Measurements from ENCODE around the gene ASB10. TPM values are rescaled to one million over a fixed set of nuclear protein-coding genes. Genes with fewer than 3 reads are reported as not detected.

Gene ASB10
- total and polyA plus RNA-seq, 2 of the 8 experiments (the other 6 are each of a cell fraction or from before 2014, with no cell fraction given), result not detected

DNA sequence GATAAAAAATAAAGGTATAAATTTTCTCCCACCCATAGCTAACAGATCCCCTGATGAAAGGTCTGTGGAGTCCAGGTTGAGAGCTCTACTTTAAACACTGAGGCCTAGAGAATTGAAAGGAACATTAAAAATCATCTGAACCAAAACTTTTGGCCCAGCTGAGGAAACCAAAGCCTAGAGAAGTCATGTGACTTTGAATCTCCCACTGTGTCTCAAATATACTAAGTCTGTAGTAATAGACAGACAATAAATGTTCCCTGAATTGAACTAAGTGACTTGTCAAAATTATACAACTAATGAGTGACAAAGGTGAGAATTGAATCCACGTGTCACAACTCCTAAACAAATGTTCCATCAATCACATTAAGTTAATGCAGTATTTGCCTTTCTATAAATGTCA lies 25.3 kb downstream of the ASB10 start:
- POLR2A ChIA-PET (ENCODE audit: partially characterized antibody), result interaction anchor here (1.3 kb wide), 1 partner anchor 49 kb away, joined by 3 read pairs; the partner anchor contains the start of gene H2BK1
- H4K8ac ChIP-seq (ENCODE audit: extremely low read depth, insufficient read depth, low read length), result no peak overlapping the region
- WGBS, 2 experiments (ENCODE audit: extremely low coverage in 1 of 2, insufficient coverage in 1 of 2, insufficient read length in 1 of 2, insufficient replicate concordance in 2 of 2, low coverage in 1 of 2, low lambda C conversion rate in 2 of 2, missing lambda C conversion rate in 1 of 2), result 89% methylated on average over 1 of the region's 1 CpG; no CpG with 5 or more reads in 1 of the 2 experiments
- H3K14ac ChIP-seq (ENCODE audit: insufficient read length), result no peak overlapping the region
- H3K4me1 ChIP-seq (replicated peaks in 1 of 4; ENCODE audit: control insufficient read depth in 3 of 4, insufficient read depth in 4 of 4, low read length in 3 of 4), result peaks cover 0 to 3% (median under 1%) of the 10 kb centered on the region in 4 experiments; a peak in 2 of 7 replicates
- CTCF ChIA-PET (ENCODE audit: partially characterized antibody), result interaction anchor here (1.0 to 8.3 kb wide), 5 partner anchors 10 to 86 kb away, joined by 3 to 56 read pairs (median 4); no protein-coding TSS in a partner anchor
- H3K27me3 ChIP-seq (replicated peaks in 1 of 4; ENCODE audit: control insufficient read depth in 3 of 4, extremely low read depth in 1 of 4, insufficient read depth in 3 of 4, low read length in 3 of 4), result peaks cover 22 to 32% (median 29%) of the 10 kb centered on the region in 4 experiments
- H3K4ac ChIP-seq (replicated peaks; ENCODE audit: insufficient read length, low read depth, low read length), result no peak overlapping the region
- no peak overlapping the region for H2BK15ac ChIP-seq (ENCODE audit: low read length)
- DNase-seq (ENCODE audit: low read depth in 1 of 2, low spot score in 2 of 2) (no peak), FAIRE-seq (no peak)
- H3K9me3 ChIP-seq (ENCODE audit: insufficient read depth in 2 of 2, low read depth in 1 of 2, low read length in 1 of 2), result no peaks in the 10 kb centered on the region
- H2BK120ac ChIP-seq (replicated peaks; ENCODE audit: low read depth, low read length), result no peak overlapping the region
- H2BK12ac ChIP-seq (ENCODE audit: low read depth, low read length), result no peak overlapping the region
- no peak overlapping the region for H3K18ac ChIP-seq (ENCODE audit: extremely low read depth, low read length)
- H2BK5ac ChIP-seq (ENCODE audit: low read depth, low read length), result no peak overlapping the region
- H4K5ac ChIP-seq (ENCODE audit: insufficient read length, low read depth, low read length), result no peak overlapping the region
- no peak overlapping the region for H2AK5ac ChIP-seq (ENCODE audit: low read depth, low read length)
- no peak overlapping the region for H4K91ac ChIP-seq (replicated peaks; ENCODE audit: insufficient read length, low read length)
- no peak overlapping the region for H3K4me2 ChIP-seq (ENCODE audit: insufficient read depth in 1 of 2, low read depth in 2 of 2, low read length in 2 of 2)
- H3K56ac ChIP-seq (replicated peaks; ENCODE audit: insufficient read length, low read depth, low read length), result no peak overlapping the region
- no peak overlapping the region for H3K27ac ChIP-seq (ENCODE audit: low read depth, low read length)
- H2BK20ac ChIP-seq (ENCODE audit: low read length), result no peak overlapping the region
- H3K79me1 ChIP-seq (ENCODE audit: low read depth, low read length), result no peaks in the 10 kb centered on the region
- H3K23me2 ChIP-seq (ENCODE audit: low read depth, low read length), result peaks cover 2% of the 10 kb centered on the region; the same call in 1 of the 2 replicates
- H3K9ac ChIP-seq (replicated peaks in 1 of 4; ENCODE audit: extremely low read depth in 1 of 4, low read depth in 3 of 4, low read length in 3 of 4), result no peak overlapping the region
- no peaks in the 10 kb centered on the region for H3K36me3 ChIP-seq (ENCODE audit: control insufficient read depth in 2 of 4, insufficient read depth in 4 of 4, low read length in 3 of 4)
- H3K4me3 ChIP-seq (ENCODE audit: extremely low read depth in 1 of 4, insufficient read depth in 2 of 4, low read depth in 3 of 4, low read length in 4 of 4), result no peak overlapping the region
- no peak overlapping the region for H3K23ac ChIP-seq (ENCODE audit: insufficient read length)
- no peak overlapping the region for H2AFZ ChIP-seq (ENCODE audit: low read length)
- no peaks in the 10 kb centered on the region for H3K79me2 ChIP-seq (ENCODE audit: control insufficient read depth in 1 of 2, insufficient read depth in 2 of 2, low read length in 2 of 2)
- H4K20me1 ChIP-seq (replicated peaks in 1 of 2; ENCODE audit: control insufficient read depth in 1 of 2, insufficient read depth in 2 of 2, low read length in 2 of 2), result peaks cover 2% of the 10 kb centered on the region in 2 experiments
- TF ChIP-seq NANOG (IDR thresholded peaks at IDR 0.05; ENCODE audit: insufficient read depth, low read depth, low read length, poor library complexity, severe bottlenecking), result no peak
